ENCODE results near the gene GDI1.

GDI1 gene

DNA sequence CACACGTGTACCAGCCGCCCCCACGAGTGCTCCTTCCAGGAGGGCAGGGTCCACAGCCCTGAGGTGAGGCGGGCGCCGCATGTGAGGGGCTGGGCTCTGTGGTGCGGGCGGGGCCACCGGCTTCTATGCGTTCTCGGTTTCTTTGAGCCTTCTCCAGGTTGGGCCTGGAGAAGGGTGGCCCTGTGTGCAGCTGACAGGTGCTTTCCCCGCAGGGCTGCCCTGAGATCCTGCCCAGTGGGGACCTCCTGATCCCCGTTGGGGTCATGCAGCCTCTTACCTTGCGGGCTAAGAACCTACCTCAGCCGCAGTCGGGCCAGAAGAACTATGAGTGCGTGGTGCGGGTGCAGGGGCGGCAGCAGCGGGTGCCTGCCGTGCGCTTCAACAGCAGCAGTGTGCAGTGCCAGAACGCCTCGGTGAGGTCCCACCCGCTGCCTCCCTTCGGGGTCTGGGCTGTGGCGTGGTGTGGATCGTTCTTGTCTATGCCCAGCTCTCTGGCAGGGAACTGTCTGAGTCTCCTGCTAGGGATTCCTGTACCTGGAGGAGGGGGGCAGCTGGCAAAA, 27.9 kb downstream of the GDI1 start:
- no peak for FAIRE-seq

DNA sequence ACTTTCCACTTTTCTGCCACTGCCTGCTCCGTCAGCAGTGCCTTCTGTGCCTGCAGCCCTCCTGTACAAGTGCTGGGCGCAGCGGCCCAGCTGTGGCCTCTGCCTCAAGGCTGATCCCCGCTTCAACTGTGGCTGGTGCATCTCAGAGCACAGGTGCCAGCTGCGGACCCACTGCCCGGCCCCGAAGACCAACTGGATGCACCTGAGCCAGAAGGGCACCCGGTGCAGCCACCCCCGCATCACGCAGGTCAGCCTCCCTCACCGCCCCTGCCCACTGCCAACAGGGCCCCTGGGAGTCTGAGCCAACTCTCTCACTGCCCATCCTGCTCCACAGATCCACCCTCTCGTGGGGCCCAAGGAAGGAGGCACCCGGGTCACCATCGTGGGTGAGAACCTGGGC, 28.6 kb downstream of the GDI1 start:
- no peak for FAIRE-seq

DNA sequence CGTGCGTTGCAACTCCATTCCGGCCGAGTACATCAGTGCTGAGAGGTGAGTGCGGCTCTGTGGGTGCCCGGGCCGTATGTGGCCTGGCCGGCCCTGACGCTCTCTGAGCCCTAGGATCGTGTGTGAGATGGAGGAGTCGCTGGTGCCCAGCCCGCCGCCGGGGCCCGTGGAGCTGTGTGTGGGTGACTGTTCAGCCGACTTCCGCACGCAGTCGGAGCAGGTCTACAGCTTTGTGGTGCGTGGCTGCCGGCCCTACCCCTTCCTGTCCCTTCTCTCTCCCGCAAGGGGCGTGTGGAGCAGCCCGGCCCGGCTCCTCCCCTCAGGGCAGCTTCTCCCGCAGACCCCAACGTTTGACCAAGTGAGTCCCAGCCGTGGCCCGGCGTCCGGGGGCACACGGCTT, 29.1 kb downstream of the GDI1 start:
- FAIRE-seq, result no peak

DNA sequence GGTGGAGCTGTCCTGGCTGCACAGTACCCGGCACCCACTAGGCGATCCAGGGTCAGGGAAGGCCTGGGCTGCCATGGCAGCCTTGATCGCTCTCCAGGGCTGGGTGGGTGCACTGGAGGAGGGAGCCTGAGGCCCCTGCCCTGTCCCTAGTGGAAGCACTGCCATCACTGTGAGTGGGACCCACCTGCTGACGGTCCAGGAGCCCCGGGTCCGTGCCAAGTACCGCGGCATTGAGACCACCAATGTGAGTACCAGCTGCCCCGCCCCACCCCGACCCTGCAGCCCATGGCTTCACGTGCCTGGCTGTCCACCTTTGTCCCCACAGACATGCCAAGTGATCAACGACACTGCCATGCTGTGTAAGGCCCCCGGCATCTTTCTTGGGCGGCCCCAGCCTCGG, 30.0 kb downstream of the GDI1 start:
- no peak for FAIRE-seq

DNA sequence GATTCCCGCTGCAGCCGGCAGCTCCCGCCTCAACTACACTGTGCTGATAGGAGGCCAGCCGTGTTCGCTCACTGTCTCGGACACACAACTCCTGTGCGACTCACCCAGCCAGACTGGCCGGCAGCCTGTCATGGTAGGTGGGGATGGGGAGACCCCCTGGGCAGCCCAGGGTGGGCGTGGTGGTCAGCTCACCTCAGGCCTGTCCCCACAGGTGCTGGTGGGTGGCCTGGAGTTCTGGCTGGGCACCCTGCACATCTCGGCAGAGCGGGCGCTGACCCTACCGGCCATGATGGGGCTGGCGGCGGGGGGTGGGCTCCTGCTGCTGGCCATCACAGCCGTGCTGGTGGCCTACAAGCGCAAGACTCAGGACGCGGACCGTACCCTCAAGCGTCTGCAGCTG, 30.6 kb downstream of the GDI1 start:
- FAIRE-seq, result no peak

DNA sequence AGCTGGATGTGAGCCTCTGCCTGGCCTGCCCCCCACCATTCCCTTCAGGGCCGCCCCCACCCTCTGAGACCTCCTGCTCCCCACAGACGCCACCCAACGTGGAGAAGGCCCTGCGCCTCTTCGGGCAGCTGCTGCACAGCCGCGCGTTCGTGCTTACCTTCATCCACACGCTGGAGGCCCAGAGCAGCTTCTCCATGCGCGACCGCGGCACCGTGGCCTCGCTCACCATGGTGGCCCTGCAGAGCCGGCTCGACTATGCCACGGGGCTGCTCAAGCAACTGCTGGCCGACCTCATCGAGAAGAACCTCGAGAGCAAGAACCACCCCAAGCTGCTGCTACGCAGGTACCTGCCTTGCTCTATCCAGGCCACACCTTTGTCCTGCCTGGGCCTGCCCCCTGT, 31.3 kb downstream of the GDI1 start:
- no peak for FAIRE-seq

DNA sequence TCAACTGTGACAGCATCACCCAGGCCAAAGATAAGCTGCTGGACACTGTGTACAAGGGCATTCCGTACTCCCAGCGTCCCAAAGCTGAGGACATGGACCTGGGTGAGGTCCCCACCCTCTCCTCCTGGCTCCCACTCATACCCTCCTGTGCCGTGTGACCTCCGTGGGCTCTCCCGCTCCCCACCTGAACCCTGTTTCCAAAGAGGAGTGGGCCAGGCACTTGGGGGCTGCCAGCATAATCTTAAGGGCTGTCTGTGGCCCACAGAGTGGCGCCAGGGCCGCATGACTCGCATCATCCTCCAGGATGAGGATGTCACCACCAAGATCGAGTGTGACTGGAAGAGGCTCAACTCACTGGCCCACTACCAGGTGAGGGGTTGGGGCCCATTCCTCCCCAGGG, 32.2 kb downstream of the GDI1 start:
- FAIRE-seq, result no peak

DNA sequence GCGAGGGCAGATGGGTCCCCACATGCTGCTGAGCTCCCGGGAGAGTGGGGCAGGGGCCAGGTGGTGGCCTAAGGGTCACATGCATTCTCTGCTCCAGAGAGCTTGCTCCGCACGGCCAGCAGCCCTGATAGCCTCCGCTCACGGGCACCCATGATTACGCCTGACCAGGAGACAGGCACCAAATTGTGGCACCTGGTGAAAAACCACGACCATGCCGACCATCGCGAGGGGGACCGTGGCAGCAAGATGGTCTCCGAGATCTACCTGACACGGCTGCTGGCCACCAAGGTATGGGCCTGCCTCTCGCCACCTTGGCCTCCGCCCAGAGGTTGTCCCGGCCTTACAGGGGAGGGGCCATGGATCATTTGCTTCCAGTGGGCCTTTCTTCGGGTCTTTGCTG, 32.9 kb downstream of the GDI1 start:
- no peak for FAIRE-seq

DNA sequence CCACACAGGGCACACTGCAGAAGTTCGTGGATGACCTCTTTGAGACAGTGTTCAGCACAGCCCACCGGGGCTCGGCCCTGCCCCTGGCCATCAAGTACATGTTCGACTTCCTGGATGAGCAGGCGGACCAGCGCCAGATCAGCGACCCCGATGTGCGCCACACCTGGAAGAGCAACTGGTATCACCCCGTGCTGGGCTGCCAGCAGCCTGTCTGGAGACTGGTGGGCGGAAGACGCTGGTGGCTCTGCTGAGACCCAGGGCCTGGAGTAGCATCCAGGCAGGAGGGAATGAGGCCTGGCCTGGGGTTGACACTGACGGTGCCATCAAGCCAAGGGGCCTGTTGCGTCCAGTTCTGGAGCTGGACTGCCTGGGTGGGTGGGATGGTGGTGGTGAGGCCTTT, 33.5 kb downstream of the GDI1 start:
- no peak for FAIRE-seq

DNA sequence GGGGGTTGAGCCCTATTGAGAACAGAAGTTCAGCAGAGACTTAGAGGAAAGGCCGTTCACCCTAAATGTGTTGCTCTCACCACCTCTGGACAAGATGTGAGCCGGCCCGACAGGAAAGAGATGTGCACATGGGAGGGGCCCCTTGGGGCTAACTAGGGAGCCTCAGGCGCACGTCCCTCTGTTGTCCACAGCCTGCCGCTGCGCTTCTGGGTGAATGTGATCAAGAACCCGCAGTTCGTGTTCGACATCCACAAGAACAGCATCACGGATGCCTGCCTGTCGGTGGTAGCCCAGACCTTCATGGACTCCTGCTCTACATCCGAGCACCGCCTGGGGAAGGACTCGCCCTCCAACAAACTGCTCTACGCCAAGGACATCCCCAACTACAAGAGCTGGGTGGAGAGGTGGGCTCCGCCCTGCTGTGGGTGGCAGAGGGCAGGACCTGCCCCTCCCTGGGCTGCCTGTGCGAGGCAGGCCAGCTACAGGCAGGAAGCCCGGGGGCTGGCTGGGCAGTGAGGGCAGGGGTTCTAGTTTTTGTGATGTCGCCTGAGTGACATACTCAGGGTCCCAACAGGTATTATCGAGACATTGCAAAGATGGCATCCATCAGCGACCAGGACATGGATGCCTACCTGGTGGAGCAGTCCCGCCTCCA, 34.1 kb downstream of the GDI1 start:
- no peak for FAIRE-seq

DNA sequence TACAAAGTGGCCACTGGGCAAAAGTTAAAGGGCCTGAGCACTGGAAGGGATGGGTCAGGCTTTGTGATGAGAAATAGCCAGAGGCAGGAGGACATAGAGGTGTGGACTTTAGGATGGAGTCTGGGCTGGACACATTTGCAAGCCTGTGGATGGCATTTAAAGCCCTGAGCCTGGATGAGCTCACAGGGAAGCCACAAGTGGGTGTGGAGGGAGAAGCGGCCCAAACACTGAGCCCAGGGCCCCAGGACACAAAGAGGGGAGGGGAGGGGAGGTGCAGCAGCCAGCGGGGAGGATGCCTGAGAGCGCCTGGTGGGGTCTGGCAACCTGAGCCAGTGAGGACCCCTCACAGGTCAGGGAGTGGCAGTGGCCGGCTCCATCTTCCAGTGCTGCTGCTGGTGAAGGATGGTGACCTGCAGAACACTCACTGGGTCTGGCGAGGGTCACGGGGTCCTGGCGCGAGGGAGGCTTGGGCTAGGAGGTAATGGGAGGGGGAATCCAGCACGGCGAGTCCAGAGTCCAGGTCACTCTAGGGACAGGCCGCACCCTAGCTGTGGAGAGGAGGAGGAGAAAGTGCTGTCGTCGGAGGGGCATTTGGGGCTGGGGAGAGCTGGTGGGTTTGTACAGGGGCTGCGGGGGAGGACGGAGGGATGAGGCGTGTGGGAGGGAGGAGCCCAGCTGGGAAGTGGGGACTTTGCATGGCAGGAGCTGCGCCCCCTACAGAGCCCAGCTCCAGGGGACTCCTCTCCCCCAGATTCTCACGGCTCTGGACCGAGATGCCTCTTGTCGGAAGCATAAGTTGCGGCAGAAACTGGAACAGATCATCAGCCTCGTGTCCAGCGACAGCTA, 35.1 kb downstream of the GDI1 start:
- no peak for FAIRE-seq

DNA sequence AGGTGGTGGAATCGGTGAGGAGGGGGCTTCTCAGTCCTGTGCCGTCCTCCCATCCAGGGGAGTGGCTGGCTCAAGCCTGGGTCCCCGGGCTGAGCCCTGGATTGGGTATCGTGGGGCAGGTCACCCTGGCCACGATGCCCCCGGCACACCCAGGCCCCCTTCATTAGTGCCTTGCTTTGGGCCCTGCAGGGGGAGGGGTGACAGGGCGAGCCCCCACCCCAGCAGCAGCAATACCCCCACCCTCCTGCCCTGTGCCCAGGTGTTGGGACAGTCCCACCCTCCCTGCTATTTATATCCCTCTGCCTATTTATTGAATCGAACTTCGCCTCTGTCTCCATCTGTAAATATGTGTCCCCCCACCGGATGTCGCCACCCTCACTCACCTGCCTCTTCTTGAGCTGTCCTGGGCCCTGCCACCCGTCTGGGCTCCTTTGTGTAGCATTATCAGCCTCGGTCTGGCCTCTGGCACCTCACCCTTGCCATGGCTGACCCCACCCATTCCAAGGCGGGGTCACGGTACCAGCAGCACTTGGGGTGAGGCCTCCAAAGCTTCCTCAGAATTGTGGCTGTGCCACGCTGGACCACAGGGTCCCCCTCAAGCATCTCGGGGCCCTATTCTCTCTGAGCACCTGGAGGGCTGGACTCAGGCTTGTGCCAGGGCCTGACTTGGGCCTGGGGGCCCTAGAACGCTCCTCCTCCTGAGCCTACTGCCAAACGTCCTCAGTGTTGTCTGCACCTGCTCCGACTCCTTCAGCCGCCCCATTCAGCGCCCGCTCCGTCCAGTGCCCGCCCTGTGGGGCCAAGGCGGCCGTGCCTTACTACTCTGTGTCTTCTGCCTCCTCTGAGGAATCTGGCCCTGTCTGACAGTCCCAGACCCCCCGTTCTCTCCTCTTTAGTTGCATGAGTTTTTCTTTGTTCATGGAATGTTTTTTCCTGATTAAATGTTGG, 36.0 kb downstream of the GDI1 start:
- FAIRE-seq, result no peak

DNA sequence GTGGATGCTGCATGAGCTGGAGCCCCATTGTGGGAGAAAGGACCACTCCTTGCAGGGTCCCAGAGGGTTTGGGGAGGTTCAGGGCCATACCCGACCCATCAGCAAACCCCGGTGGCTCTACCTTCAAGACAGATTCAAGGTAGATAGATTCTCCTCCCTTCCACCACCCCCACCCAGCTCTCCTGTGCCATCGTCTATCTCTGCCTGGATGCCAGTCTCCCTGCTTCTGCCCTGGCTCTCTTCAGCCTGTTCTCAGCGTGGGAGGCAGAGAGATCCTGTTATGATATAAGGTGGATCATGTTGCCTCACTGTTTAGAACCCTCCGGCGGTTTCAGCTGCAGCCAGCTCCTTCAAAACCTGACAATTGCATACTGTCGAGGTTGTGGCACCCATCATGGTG, 36.7 kb downstream of the GDI1 start:
- FAIRE-seq, result no peak

DNA sequence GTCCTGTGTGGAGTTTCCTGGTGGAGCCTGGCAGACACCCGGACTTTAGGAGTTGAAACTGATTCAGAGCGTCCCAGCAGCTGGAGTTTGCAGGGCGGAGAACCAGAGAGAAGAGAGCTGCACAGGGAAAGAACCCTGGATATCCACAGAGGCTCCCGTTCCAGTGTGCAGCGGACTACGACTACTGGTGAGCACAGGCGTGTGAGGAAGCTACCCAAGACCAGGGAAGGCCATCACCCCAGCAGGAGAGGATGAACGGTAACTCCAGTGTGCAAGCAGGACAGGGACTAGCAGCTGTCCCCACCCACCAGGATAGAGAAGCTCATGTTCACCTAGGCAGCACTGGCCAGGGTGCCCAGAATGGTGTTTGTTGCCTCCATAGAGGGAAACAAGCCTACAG, 39.9 kb downstream of the GDI1 start:
- no peak for FAIRE-seq

DNA sequence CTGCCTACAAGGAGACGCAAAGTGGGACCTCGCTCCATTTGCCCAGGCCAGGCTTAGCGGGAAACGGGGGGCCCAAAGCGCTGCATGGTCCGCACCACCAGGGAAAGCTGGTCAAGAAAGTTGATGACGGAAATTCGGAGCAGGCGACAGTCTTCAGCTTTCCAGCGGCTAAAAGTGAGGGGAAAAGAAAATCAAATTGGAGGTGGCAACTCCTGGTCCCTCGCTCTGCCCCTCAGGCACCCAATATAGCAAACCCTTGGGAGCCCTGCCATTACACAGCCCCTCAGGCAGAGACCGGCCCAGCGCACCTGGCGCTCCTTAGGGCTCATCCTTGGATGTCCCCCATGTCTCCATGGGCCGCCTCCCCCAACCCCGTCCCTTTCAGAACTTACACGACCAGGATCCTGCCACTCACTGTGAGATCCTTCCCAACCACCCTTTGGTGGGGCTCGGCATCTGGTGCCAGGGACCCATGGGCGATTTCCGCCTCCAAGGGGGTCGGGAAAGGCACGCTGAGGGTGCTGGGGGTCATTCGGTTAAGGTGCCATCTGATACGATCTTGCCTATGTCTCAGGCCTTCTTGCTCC, 41.0 kb downstream of the GDI1 start:
- no peak for FAIRE-seq

DNA sequence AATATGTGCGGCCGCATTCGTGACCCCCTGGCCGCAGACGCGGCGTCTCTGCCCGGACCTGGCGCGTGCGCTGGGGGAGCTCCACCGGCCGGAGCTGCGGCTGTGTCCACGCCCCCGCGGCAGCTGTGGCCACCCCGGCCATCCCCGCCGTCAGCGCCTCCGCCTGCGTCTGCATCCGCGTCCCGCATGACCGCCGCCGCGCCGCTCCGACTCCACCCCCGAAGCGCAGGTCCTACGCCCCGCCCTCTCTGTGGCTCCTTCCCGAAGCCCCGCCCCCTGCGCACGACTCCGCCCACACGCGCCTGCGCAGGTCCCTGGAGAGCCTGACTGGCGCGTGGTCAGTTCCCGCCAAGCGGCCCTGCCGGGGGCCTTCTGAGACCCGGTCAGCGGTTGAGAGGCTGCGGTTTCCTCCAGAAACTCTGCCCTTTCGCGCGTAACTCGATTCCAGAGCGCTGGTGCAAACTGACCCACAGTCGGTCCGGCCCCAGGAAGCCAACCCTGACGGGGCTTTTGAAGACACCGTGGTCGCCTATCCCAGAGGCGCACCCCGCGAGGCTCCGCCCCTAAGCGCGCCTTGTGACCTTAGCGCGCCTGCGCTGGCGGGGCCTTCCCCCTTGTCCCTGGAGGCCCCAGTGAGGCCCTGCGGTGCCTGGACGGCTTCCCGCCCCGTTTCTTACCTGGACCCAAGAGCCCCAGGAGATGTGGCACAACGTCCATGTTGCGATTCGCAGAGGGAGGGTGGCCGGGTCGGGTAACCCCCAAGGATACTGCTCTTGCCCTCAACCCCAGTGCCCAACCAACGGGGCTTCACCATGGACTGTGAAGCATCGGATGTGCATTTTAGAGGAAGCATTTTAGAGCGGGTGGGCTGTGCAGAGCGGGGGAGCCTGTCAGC, 42.0 kb downstream of the GDI1 start, which contains the start of gene LAGE3:
Gene LAGE3 (minus strand): TSS at position 554 of the 895 bp plus-strand sequence. CDS start 366 bp downstream, at position 188.
- no peak for FAIRE-seq

DNA sequence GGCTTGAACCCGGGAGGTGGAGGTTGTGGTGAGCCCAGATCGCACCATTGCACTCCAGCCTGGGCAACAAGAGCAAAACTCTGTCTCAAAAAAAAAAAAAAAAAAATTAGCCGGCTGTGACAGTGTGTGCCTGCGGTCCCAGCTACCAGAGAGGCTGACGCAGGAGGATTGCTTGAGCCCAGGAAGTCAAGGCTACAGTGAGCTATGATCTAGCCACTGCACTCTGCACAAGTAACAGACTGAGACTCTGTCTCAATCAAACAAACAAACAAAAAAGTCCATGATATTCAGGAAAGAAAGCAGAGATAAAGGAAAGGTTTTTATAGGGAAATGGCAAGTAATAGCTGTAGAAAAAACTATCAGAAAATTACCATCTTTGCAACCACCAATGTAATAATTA, 44.2 kb downstream of the GDI1 start:
- no peak for FAIRE-seq

DNA sequence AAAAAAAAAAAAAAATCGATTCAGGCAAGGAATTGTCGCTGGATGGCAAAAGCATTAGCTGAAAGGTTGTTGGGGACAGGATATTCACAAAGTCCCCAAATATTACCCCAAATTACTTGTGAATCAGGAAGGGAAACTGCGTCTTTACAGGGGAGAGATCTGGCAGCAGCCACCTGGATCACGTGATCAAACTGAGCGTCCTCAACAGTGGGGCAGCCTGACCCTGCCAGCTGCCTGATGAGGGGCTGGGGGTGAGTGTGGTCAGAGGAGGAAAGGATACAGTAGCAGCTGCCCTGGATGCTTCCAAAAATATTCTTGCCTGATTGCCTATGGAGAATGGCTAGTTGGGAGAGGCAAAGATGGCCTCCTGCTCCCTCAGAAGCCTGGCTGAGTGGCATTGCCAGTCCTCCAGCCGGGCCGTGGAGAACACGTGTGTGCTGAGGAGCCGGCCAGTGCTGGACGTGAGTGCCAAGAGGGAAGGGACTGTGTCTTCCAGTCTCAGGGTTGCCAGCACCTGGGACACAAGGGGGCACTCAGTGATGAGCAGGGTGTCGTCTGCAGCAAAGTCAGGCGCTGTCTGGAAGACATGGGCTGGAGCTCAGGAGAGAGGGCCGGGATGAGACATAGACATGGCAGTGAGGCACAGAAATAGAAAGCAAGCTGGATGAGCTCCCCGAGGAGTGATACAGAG, 45.1 kb downstream of the GDI1 start:
- FAIRE-seq, result no peak

DNA sequence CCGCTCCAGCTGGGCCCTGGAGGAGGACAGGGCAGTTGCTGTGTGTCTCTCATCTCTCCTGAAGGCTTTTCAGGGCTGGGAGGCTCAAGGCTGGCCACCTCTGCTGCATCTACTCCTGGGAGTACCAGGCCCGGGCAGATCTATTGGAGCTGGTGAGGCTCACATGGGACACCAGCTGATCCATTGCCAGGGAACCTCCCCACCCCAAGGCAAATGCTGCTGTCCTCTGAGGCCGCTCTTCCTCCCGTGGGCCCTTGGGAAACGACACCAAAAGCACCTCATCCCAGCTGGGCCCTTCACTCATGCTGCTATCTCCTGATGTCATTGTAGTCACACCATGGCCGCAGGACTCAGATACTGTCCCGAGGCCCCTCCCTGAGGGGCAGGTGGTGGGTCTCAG, 45.8 kb downstream of the GDI1 start:
- FAIRE-seq, result no peak

DNA sequence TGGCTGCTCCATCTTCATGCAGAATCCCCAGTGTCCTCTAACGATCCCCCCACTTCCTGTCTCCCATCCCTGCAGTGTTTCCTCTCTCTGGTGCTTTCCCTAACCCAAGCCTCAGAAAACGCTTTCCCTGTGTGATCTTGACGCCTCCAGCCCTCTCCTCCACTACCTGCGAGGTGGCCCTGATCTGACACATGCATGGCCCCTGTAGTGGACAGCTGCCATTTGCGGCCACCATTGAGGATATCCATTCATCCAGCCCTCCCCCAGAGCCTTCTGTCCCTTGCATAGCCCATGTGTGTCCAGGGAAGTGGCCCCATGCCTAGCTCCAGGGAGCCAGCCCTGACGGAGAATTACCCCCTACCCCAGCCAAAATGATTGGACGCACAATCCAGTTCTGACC, 46.4 kb downstream of the GDI1 start:
- no peak for FAIRE-seq

Data from A204.1 (cell line).